WTC11 (cell line): ENCODE measurements around the gene NTF3. TPM values are rescaled to one million over a fixed set of nuclear protein-coding genes. Genes with fewer than 3 reads are reported as not detected.

Experiments
- ATAC-seq: fragments of 200-7000 bp; cut with Tn5 transposase; 2 replicates; pipeline ENCODE4 v1.10.0; 2021; ENCODE audit warnings: mild to moderate bottlenecking, moderate library complexity
- CTCF ChIA-PET: fragments of 300-600 bp; sonication (Branson Sonifier 250); formaldehyde crosslinking; loops from one replicate; lab custom pipeline; 2021; ENCODE audit warnings: antibody characterized with exemption; lab: Charles Lee
- POLR2A ChIA-PET: fragments of 350-600 bp; sonication (Branson Sonifier 250); formaldehyde crosslinking; loops from one replicate; lab custom pipeline; 2021; ENCODE audit warnings: antibody characterized with exemption; lab: Charles Lee
- DNase-seq: peaks from one replicate; pipeline ENCODE4 v3.0.0; 2021; ENCODE audit warnings: low spot score
- H3K27ac Mint-ChIP-seq: 2 replicates; pipeline ENCODE4 v1.8.0; 2021; ENCODE audit warnings: mixed read lengths
- H3K27me3 Mint-ChIP-seq: 2 replicates; pipeline ENCODE4 v1.8.0; 2021; ENCODE audit warnings: low read depth, mild to moderate bottlenecking, moderate library complexity, mixed read lengths
- H3K36me3 Mint-ChIP-seq: 2 replicates; pipeline ENCODE4 v1.8.0; 2021; ENCODE audit warnings: mixed read lengths
- H3K4me1 Mint-ChIP-seq: 2 replicates; pipeline ENCODE4 v1.8.0; 2022; ENCODE audit warnings: mixed read lengths
- H3K4me3 Mint-ChIP-seq: 2 replicates; pipeline ENCODE4 v1.8.0; 2021; ENCODE audit warnings: mild to moderate bottlenecking, moderate library complexity, mixed read lengths
- H3K9me3 Mint-ChIP-seq: 2 replicates; pipeline ENCODE4 v1.8.0; 2021; ENCODE audit warnings: mixed read lengths
- AR ChIP-seq: fragments of 250-450 bp; sonication (Bioruptor Pico); IDR thresholded peaks from 2 replicates; pipeline ENCODE4 v1.9.0; 2021; ENCODE audit warnings: mild to moderate bottlenecking
- ATF1 ChIP-seq: sonication (generic); formaldehyde crosslinking; IDR thresholded peaks from 2 replicates; pipeline ENCODE4 v1.8.1; 2023; ENCODE audit warnings: mild to moderate bottlenecking, moderate library complexity, missing genetic modification reagents
- ATF3 ChIP-seq: sonication (generic); formaldehyde crosslinking; conservative IDR thresholded peaks from 2 replicates; pipeline ENCODE4 v1.8.1; 2022; ENCODE audit warnings: mild to moderate bottlenecking, missing genetic modification reagents
- CREM ChIP-seq: sonication (generic); formaldehyde crosslinking; IDR thresholded peaks from 2 replicates; pipeline ENCODE4 v1.8.1; 2022; ENCODE audit warnings: mild to moderate bottlenecking, missing genetic modification reagents, moderate library complexity
- EMX1 ChIP-seq: fragments of 250-450 bp; sonication (Bioruptor Pico); IDR thresholded peaks from 2 replicates; pipeline ENCODE4 v1.8.0; 2021; ENCODE audit warnings: mild to moderate bottlenecking
- ERG ChIP-seq: fragments of 250-450 bp; sonication (Bioruptor Pico); IDR thresholded peaks from 2 replicates; pipeline ENCODE4 v1.8.0; 2021; ENCODE audit warnings: mild to moderate bottlenecking
- ETV6 ChIP-seq: sonication (generic); formaldehyde crosslinking; IDR thresholded peaks from 2 replicates; pipeline ENCODE4 v1.8.1; 2022; ENCODE audit warnings: mild to moderate bottlenecking, missing genetic modification reagents
- FOXK1 ChIP-seq: sonication (generic); formaldehyde crosslinking; IDR thresholded peaks from 2 replicates; pipeline ENCODE4 v1.8.0; 2022; ENCODE audit warnings: mild to moderate bottlenecking, moderate library complexity, missing genetic modification reagents
- HMGA2 ChIP-seq: fragments of 250-450 bp; sonication (Bioruptor Pico); IDR thresholded peaks from 2 replicates; pipeline ENCODE4 v1.4.0; 2021; ENCODE audit warnings: mild to moderate bottlenecking, moderate library complexity
- KAT7 ChIP-seq: sonication (generic); formaldehyde crosslinking; IDR thresholded peaks from 2 replicates; pipeline ENCODE4 v1.8.1; 2023; ENCODE audit warnings: missing genetic modification reagents, mild to moderate bottlenecking, borderline replicate concordance
- MXD4 ChIP-seq: fragments of 250-450 bp; sonication (Bioruptor Pico); IDR thresholded peaks from 2 replicates; pipeline ENCODE4 v1.8.0; 2021; ENCODE audit warnings: mild to moderate bottlenecking, moderate library complexity, borderline replicate concordance
- NR1H2 ChIP-seq: sonication (generic); formaldehyde crosslinking; IDR thresholded peaks from 2 replicates; pipeline ENCODE4 v1.9.0; 2021; ENCODE audit warnings: mild to moderate bottlenecking, moderate library complexity, missing genetic modification reagents
- PREB ChIP-seq: sonication (generic); formaldehyde crosslinking; IDR thresholded peaks from 2 replicates; pipeline ENCODE4 v1.8.1; 2022; ENCODE audit warnings: mild to moderate bottlenecking, missing genetic modification reagents, moderate library complexity, borderline replicate concordance
- RORB ChIP-seq: fragments of 250-450 bp; sonication (Bioruptor Pico); IDR thresholded peaks from 2 replicates; pipeline ENCODE4 v1.9.0; 2021; ENCODE audit warnings: mild to moderate bottlenecking
- SMAD3 ChIP-seq: sonication (generic); formaldehyde crosslinking; IDR thresholded peaks from 2 replicates; pipeline ENCODE4 v1.8.0; 2022; ENCODE audit warnings: missing genetic modification reagents, mild to moderate bottlenecking, borderline replicate concordance
- SOX15 ChIP-seq: fragments of 250-450 bp; sonication (Bioruptor Pico); IDR thresholded peaks from 2 replicates; pipeline ENCODE4 v1.9.0; 2021; ENCODE audit warnings: mild to moderate bottlenecking
- SP1 ChIP-seq: sonication (generic); formaldehyde crosslinking; conservative IDR thresholded peaks from 2 replicates; pipeline ENCODE4 v1.8.1; 2022; ENCODE audit warnings: missing genetic modification reagents
- TCF7 ChIP-seq: sonication (generic); formaldehyde crosslinking; IDR thresholded peaks from 2 replicates; pipeline ENCODE4 v1.8.0; 2022; ENCODE audit warnings: mild to moderate bottlenecking, low read depth, missing genetic modification reagents, moderate library complexity
- TP53 ChIP-seq: sonication (generic); formaldehyde crosslinking; IDR thresholded peaks from 2 replicates; pipeline ENCODE4 v1.8.1; 2023; ENCODE audit warnings: mild to moderate bottlenecking, missing genetic modification reagents
- ZMAT4 ChIP-seq: fragments of 250-450 bp; sonication (Bioruptor Pico); IDR thresholded peaks from 2 replicates; pipeline ENCODE4 v1.9.0; 2021; ENCODE audit warnings: mild to moderate bottlenecking
- ZNF121 ChIP-seq: sonication (generic); formaldehyde crosslinking; IDR thresholded peaks from 2 replicates; pipeline ENCODE4 v1.8.0; 2023; ENCODE audit warnings: missing genetic modification reagents
- ZNF138 ChIP-seq: sonication (generic); formaldehyde crosslinking; conservative IDR thresholded peaks from 2 replicates; pipeline ENCODE4 v1.8.1; 2022; ENCODE audit warnings: mild to moderate bottlenecking, moderate library complexity, missing genetic modification reagents
- ZNF396 ChIP-seq: fragments of 250-450 bp; sonication (Bioruptor Pico); IDR thresholded peaks from 2 replicates; pipeline ENCODE4 v1.8.0; 2021; ENCODE audit warnings: mild to moderate bottlenecking, moderate library complexity, borderline replicate concordance
- ZNF416 ChIP-seq: fragments of 250-450 bp; sonication (Bioruptor Pico); IDR thresholded peaks from 2 replicates; pipeline ENCODE4 v1.9.0; 2021; ENCODE audit warnings: mild to moderate bottlenecking, inconsistent platforms
- ZNF532 ChIP-seq: fragments of 250-450 bp; sonication (Bioruptor Pico); IDR thresholded peaks from 2 replicates; pipeline ENCODE4 v1.9.0; 2021; ENCODE audit warnings: mild to moderate bottlenecking, borderline replicate concordance
- total RNA-seq: library from RNA; stranded (reverse); gene quantifications from 3 replicates; pipeline ENCODE4 v1.2.3, GENCODE V29; 2021

NTF3 gene
- total RNA-seq, 1 experiment from 2014 or later, result 1.3 TPM

GRCh38 chr12:5451251-5451650 lies 19.3 kb downstream of the NTF3 start:
- TF ChIP-seq FOXK1 (CRISPR knock-in tag) (no peak), SOX15 (CRISPR knock-in tag) (no peak), SMAD3 (no peak), ZNF416 (CRISPR knock-in tag) (no peak), ATF3 (CRISPR knock-in tag) (no peak), ATF1 (CRISPR knock-in tag) (no peak), TP53 (CRISPR knock-in tag) (no peak), ZNF138 (CRISPR knock-in tag) (no peak), EMX1 (no peak), HMGA2 (CRISPR knock-in tag) (no peak), CREM (CRISPR knock-in tag) (no peak), AR (CRISPR knock-in tag) (no peak), SP1 (CRISPR knock-in tag) (no peak), ZNF121 (CRISPR knock-in tag) (no peak), TCF7 (no peak), MXD4 (CRISPR knock-in tag) (no peak), ETV6 (no peak), PREB (no peak), RORB (CRISPR knock-in tag) (no peak)
- Mint-ChIP-seq H3K36me3 (no peaks in the 10 kb centered on the region), H3K4me3 (no peak overlapping the region), H3K27me3 (no peaks in the 10 kb centered on the region), H3K27ac (no peak overlapping the region), H3K4me1 (no peaks in the 10 kb centered on the region), H3K9me3 (no peaks in the 10 kb centered on the region)
- ATAC-seq, result no peak
- CTCF ChIA-PET, result no interaction called here
- DNase-seq, result no peak
- POLR2A ChIA-PET, result no interaction called here

GRCh38 chr12:5452569-5452968 lies 20.7 kb downstream of the NTF3 start:
- ATAC-seq (no peak), DNase-seq (no peak)
- ChIA-PET POLR2A (no interaction called here), CTCF (interaction anchor here (2.0 kb wide), 1 partner anchor 59 kb away, joined by 7 read pairs; no protein-coding TSS in a partner anchor)
- Mint-ChIP-seq H3K27me3 (no peaks in the 10 kb centered on the region), H3K4me1 (peaks cover 10% of the 10 kb centered on the region), H3K9me3 (no peaks in the 10 kb centered on the region), H3K27ac (no peak overlapping the region), H3K36me3 (no peaks in the 10 kb centered on the region), H3K4me3 (no peak overlapping the region)
- no peak for TF ChIP-seq HMGA2 (CRISPR knock-in tag)
- TF ChIP-seq ZNF396 (CRISPR knock-in tag), result no peak
- no peak for TF ChIP-seq KAT7
- no peak for TF ChIP-seq NR1H2 (CRISPR knock-in tag)
- TF ChIP-seq ATF1 (CRISPR knock-in tag), result no peak
- no peak for TF ChIP-seq CREM (CRISPR knock-in tag)
- TF ChIP-seq ERG (CRISPR knock-in tag), result no peak
- no peak for TF ChIP-seq ZNF532
- TF ChIP-seq PREB, result no peak
- no peak for TF ChIP-seq ZMAT4 (CRISPR knock-in tag)
